Ishikawa (cell line): ENCODE measurements around the gene PELO.

Experiments used
- CEBPB ChIP-seq: IDR thresholded peaks from 2 replicates; pipeline ENCODE4 v1.6.1; 2012
- EP300 ChIP-seq: IDR thresholded peaks from 2 replicates; pipeline ENCODE4 v1.6.1; 2012; ENCODE audit warnings: borderline replicate concordance

- TF ChIP-seq CEBPB (no peak), EP300 (no peak)
Observed at GRCh38 chr5:52749666-52750065, 38.0 kb upstream of the PELO start.
